ENCODE data around the gene LMO4.
A peak's percentile ranks its signal among the peaks of the same experiment; 100 is the strongest.

LMO4 gene

GRCh38 chr1:87393445-87394085 lies 64.9 kb downstream of the LMO4 start:
- Histone ChIP-seq H3K27me3 (replicated peaks; ENCODE audit: control insufficient read depth, insufficient read depth, low read length) (no peaks in the 10 kb centered on the region), H3K4me3 (replicated peaks; ENCODE audit: low read depth, low read length) (no peak overlapping the region), H3K36me3 (ENCODE audit: control insufficient read depth, insufficient read depth, low read length) (no peaks in the 10 kb centered on the region)
- DNase-seq (ENCODE audit: extremely low read depth, insufficient read length), result peak; percentile 3
- no peak for TF ChIP-seq CTCF (IDR thresholded peaks at IDR 0.05; ENCODE audit: insufficient read depth, low read length, poor library complexity, severe bottlenecking)

- TF ChIP-seq CTCF (IDR thresholded peaks at IDR 0.05; ENCODE audit: insufficient read depth, low read length, poor library complexity, severe bottlenecking), result no peak
- no peaks in the 10 kb centered on the region for H3K36me3 ChIP-seq (ENCODE audit: control insufficient read depth, insufficient read depth, low read length)
- no peaks in the 10 kb centered on the region for H3K27me3 ChIP-seq (replicated peaks; ENCODE audit: control insufficient read depth, insufficient read depth, low read length)
- H3K4me3 ChIP-seq (replicated peaks; ENCODE audit: low read depth, low read length), result no peak overlapping the region
- DNase-seq (ENCODE audit: extremely low read depth, insufficient read length), result no peak
These were observed 65.8 kb downstream of the LMO4 start for GRCh38 chr1:87394513-87394912.

GRCh38 chr1:87394982-87395381 lies 66.3 kb downstream of the LMO4 start:
- no peak for TF ChIP-seq CTCF (IDR thresholded peaks at IDR 0.05; ENCODE audit: insufficient read depth, low read length, poor library complexity, severe bottlenecking)
- H3K4me3 ChIP-seq (replicated peaks; ENCODE audit: low read depth, low read length), result no peak overlapping the region
- H3K27me3 ChIP-seq (replicated peaks; ENCODE audit: control insufficient read depth, insufficient read depth, low read length), result no peaks in the 10 kb centered on the region
- DNase-seq (ENCODE audit: extremely low read depth, insufficient read length), result no peak
- H3K36me3 ChIP-seq (ENCODE audit: control insufficient read depth, insufficient read depth, low read length), result no peaks in the 10 kb centered on the region

All from GM06990 (cell line).